Esophagus squamous epithelium (tissue), 4 donors: ENCODE results near the gene PIM2.

Experiments
- POLR2A ChIP-seq, 4 donors: fragments of 450-650 bp; IDR thresholded peaks; one replicate each; pipeline ENCODE4 v1.6.1; 2017; ENCODE audit warnings: antibody characterized with exemption in 4 of 4, mild to moderate bottlenecking in 4 of 4, moderate library complexity in 3 of 4
- TF ChIP-seq, protein P1 (sequence below), 6 experiments: fragments of 450-650 bp in 4 of 6; fragments of 200-600 bp in 2 of 6; sonication (generic) in 2 of 6; IDR thresholded peaks; one replicate each; pipeline ENCODE4 v1.5.1; 2016 to 2019; ENCODE audit warnings: antibody characterized with exemption in 6 of 6, mild to moderate bottlenecking in 4 of 6, moderate library complexity in 4 of 6

DNA sequence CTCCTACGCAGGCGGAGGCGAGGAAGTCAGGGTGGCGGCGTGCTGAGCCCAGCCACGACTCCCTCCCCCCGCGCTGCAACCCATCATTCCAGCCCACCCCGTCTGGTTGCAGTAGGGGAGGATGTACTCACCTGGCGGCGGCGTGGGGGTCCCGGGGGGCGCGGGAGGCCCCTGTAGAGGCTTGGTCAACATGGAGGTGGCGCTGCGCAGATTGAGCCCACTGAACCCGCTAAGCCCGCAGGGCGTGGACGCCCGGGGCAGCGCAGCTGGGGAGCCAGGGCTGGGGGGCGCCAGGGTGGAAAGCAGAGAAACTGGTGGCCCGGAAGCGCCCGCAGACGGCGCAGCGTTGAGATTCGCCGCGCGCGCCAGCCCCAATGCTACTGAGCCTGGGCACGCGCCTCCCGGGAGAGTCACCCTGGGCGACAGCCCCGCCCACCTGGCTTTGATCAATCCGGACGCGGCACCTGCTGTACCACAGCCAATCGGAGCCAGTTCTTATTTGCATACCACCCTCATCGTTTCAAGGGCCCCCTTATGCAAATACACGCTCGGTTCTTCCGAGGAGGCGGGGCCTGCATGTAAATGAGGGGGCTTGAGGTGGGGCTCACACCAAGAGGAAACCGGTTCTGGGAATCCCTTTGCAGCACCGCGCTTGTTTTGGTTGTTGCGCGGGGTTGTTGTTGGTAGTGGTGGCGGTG is at the start of gene PIM2:
- TF ChIP-seq POLR2A (IDR thresholded peaks at IDR 0.05) = peak in 3 of 4 donors; percentile 64 to 96 (median 84)
- TF ChIP-seq, protein P1, sequence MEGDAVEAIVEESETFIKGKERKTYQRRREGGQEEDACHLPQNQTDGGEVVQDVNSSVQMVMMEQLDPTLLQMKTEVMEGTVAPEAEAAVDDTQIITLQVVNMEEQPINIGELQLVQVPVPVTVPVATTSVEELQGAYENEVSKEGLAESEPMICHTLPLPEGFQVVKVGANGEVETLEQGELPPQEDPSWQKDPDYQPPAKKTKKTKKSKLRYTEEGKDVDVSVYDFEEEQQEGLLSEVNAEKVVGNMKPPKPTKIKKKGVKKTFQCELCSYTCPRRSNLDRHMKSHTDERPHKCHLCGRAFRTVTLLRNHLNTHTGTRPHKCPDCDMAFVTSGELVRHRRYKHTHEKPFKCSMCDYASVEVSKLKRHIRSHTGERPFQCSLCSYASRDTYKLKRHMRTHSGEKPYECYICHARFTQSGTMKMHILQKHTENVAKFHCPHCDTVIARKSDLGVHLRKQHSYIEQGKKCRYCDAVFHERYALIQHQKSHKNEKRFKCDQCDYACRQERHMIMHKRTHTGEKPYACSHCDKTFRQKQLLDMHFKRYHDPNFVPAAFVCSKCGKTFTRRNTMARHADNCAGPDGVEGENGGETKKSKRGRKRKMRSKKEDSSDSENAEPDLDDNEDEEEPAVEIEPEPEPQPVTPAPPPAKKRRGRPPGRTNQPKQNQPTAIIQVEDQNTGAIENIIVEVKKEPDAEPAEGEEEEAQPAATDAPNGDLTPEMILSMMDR (IDR thresholded peaks at IDR 0.05) = no peak
